SIG-M5 (cell line): ENCODE data around the gene DUSP10.

Experiments
- DNase-seq: peaks from one replicate; lab custom pipeline; 2025; lab: John Stamatoyannopoulos, UW

DUSP10 gene

DNA sequence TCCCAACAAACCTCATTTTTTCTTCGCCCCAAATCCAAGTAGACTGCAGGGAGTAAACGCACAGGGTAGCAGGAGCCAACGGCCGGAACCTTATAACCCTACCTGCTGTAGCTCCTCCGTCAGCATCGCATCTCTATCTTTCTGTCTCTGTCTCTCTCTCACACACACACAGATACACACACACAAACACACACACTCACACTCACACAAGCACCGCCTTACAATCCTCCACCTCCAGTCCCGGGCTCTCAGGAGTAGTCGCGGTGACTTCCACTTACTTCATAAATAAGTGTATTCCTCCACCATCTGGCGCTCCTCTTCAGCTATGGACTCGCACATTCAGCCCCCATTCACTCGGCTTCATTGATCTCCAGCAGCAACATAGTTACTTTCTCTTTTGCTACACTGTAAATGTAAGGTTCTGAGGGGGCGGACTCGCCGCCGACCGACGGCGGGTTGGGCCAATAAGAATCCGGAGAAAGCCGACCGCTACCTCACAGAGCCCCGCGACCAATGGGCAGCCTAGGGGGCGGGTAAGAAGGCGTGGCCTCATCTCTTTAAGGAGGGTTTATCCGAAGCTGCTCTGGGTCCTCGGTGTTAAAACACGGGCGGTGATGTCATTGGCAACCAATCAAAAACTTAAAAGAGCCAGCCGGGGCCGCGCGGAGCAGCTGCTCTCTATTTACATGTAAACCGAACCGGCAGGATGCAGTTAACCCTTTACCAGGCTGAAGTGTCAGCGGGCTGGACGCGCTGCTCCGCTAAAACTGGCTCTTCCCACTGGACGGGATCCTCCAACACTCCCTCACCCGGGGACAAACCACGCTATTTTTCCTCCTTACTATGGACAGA, at the start of gene DUSP10:
Gene DUSP10 (minus strand): TSS at position 387 of the 852 bp plus-strand sequence. CDS start 2,345 bp downstream, outside the sequence.
- DNase-seq = peak; percentile 99

- no peak for DNase-seq
These were observed 46.6 kb upstream of the DUSP10 start for GRCh38 chr1:221788466-221788865.

GRCh38 chr1:221786647-221787046, 44.8 kb upstream of the DUSP10 start:
- DNase-seq = no peak

DNA sequence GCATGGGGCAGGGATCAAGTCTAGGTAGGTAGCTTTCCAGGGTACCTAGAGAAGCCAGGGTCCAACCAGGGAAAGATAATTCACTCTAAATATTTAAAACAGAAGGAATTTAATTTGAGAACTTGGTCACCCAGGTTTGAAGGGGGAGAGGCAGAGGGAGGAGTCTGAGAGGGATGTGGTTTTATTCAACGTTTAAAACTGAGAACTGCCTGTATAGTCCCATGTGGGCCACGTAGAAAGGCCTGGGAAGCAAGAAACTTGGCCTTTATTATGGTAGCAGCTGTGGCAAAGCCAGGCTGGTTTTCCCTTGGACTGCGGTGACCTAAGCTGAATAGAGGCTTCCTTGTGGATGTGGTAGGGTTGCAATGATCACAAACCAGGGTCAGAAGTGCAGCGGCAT, 42.0 kb upstream of the DUSP10 start:
- DNase-seq = no peak

GRCh38 chr1:221783437-221783836, 41.5 kb upstream of the DUSP10 start:
- no peak for DNase-seq

- no peak for DNase-seq
These were observed 41.1 kb upstream of the DUSP10 start for GRCh38 chr1:221782970-221783369.

- DNase-seq = no peak
These were observed 40.6 kb upstream of the DUSP10 start for GRCh38 chr1:221782477-221782876.

DNA sequence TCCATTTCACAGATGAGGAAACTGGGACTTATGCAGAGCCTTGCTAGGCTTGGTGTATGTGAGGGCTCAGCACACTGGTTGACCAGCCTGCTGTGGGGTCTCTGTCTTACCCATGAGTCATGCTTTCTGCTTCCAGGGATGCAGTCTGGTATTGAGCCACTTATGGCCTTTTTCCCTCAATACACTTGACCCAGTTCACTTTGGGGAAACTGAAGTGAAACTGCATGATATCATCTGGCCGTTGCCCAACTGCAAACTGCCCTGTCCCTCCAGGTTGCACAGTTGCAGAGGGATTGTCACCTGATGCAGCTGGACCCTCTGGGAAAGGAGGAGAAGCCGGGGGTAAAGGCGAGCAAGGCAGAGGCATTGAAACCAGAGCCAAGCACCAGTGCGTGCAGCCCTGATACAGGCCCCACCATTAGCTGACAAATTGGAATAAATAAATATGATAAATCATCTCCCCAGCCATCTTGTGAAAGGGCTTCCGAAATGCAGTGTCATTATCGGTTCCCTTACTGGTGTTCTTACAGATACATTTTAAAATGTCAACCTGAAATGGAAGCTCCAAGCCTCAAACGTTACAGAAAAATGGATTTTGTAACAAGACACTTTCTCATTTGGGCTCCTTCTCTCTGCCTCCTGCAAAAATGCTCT, 39.3 kb upstream of the DUSP10 start:
- no peak for DNase-seq

DNA sequence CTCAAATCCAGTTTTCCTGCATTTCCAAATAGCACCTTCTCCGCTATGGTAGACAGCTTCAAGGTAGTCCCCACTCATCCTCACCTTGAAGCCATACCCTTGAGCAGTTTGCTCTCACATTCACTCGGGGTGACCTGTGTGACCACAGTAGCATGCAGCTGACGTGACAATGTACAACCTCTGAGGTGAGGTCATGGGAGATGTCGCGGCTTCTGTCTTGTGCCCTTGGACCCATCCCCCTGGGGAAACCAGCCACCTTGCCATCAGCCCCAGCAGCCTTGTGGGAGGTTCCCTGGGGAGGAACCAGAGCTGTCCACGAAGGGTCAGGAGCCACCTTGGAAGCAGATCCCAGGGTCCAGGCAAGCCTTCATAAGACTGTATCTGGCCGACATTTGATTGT, 38.3 kb upstream of the DUSP10 start:
- no peak for DNase-seq

- no peak for DNase-seq
These were observed 37.9 kb upstream of the DUSP10 start for GRCh38 chr1:221779771-221780170.

DNA sequence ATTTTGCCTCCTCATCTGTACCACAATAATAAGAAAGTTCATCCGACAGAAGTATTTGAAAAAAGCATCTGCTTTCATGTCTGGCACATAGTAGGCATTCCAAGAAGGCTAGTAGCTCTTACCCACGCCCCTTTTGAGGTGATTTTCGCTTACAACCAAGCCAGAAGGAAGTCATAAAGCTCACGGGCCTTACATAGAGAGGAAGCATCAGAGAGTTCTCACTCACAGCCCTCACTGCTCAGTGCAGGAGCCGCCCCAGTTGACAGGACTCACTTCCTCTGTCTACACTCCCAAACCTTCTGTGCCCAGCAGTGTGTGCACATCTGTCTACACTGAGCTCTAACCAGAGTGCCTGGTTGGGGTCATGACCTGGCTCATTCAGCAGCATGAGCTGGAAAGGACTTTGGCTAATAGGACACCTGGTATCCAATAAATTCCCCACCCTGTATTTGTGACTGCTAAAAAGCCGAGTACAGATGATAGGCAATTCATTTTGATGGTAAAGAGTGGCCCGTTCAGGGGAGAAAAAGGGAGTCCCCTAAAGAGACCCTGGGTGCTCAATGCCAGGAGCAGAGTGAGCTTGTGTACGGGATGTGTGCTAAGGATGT, 36.8 kb upstream of the DUSP10 start:
- DNase-seq = no peak

GRCh38 chr1:221778125-221778524, 36.2 kb upstream of the DUSP10 start:
- DNase-seq = no peak

DNA sequence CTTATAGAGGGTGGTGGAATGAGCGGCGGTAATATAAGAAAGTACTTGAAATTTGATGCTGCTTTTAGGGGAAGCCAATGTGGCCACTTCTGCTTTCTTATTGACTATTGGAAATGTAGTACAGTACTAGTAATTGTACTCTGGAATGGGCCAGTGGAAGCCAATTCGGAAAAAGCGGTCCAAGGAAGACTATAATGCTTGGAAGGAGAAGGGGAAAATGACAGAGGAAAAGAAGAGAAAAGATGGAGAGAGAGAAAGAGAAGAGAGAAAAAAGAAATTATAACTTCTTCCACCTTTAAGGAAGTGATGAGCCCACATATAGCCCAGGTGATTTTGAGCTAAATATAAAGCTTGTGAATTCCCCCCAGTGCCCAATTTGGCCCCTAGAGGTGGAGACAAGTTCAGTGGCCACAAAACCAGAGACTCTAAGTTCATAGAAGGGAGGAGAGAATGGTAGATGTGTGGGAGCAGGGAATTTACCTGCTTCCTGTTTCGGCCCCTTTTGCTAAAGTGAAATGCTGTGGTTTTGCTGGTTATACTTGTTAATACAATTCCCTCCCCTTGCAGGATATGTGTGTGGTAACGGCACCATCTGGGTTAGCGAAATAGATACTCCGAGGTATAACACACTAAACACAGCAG, 35.7 kb upstream of the DUSP10 start:
- DNase-seq = peak; percentile 41

- no peak for DNase-seq
These were observed 34.8 kb upstream of the DUSP10 start for GRCh38 chr1:221776495-221777301.

DNA sequence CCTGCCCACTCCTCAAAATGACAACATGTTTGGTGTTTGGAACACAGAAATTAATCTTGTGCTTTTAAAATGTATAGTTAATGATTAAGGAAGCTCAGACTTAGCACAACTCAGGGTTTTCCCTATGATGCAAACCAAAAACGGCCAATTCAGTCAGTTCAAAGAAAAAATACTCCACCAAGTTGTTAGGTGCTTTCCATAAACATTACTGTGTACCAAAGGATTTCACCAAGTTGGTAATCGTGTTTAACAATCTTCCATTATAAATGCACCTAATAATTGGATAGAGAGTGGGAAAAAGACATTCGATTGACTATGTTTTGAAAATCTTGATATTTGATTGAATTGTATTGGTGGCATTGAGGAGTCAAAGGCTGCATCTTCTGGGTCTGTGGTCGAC, 33.3 kb upstream of the DUSP10 start:
- DNase-seq = no peak

- DNase-seq = no peak
These were observed 32.4 kb upstream of the DUSP10 start for GRCh38 chr1:221774054-221774842.

DNA sequence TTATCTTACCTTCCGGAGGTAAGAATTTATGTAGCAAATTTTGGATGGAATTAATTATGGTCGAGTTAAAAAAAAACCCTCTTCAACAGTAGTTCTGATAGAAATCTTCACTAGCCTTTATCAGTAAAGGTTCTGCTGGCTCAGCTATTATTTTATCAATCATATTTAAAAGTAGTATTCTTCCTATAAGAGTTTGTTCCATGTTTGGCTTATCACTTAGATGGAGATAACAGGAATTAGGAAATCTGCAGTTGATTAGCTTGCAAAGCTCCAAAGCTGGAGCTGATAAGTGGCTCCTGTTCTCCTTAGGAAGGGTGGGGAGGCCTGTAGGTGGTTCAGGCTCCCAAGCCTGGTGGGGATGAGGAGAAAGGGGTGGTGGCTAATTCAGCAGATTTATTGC, 31.5 kb upstream of the DUSP10 start:
- no peak for DNase-seq

DNA sequence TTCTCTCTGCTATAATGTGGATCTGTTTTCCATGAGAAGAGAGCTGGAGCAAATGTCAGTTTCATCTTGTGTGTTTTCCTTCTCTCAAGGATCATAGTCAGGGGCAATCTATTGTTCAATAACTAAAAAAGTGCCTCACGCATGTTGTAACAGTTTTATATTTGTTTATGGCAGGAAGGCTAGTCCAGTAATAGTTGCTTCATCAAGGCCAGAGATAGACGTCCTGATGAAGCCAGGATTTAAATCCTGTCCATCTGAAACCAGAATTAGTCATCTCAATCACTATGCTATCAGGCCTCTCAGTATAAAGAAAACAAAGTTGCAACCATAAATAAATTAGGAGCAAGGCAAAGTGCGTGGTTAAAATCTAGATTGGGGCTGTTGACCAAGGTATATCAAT, 30.2 kb upstream of the DUSP10 start:
- DNase-seq = no peak

DNA sequence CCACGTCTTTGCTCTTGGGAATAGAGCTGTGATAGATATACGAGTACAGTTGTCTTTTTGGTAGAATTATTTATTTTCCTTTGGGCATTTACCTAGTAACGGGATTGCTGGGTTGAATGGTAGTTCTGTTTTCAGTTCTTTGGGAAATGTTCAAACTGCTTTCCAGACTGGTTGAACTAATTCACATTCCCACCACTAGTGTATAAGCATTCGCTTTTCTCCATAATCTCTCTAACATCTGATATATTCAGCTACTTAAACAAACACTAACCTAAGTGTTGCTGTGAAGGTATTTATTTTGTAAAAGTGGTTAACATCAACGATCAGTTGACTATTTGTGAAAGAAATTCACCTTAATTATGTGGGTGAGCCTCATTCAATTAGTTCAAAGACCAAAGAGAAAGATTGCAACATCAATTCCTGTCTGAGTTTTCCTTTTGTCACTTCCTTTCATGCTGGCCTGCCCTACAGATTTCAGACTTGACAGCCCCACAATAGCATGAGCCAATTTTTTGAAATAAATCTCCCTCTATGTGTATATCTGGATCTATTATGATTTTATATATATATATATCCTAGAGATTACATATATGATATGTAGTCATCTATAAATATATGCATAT, 26.7 kb upstream of the DUSP10 start:
- no peak for DNase-seq

GRCh38 chr1:221766210-221766609, 24.3 kb upstream of the DUSP10 start:
- no peak for DNase-seq
